GM23338 (cell line): Measurements from ENCODE around the gene ZBTB20. TPM values are rescaled to one million over a fixed set of nuclear protein-coding genes. Genes with fewer than 3 reads are reported as not detected.

Experiments used
- ATAC-seq: fragments of 200-7000 bp; cut with Tn5 transposase; 3 replicates; pipeline ENCODE4 v1.9.1; 2020
- DNase-seq: peaks from one replicate; pipeline ENCODE4 v3.0.0-alpha.2; 2015; ENCODE audit warnings: low spot score
- H2AFZ ChIP-seq: fragments of 200-600 bp; sonication (generic); 2 replicates; pipeline ENCODE4 v1.8.0; 2016; ENCODE audit warnings: antibody characterized with exemption, mild to moderate bottlenecking, moderate library complexity
- H3F3A ChIP-seq: fragments of 200-600 bp; sonication (generic); replicated peaks from 2 replicates; pipeline ENCODE4 v1.8.0; 2017; ENCODE audit warnings: antibody characterized with exemption, mixed run types, low read depth
- H3K27ac ChIP-seq: fragments of 200-600 bp; sonication (generic); 2 replicates; pipeline ENCODE4 v1.6.1; 2016; ENCODE audit warnings: low read depth
- H3K27me3 ChIP-seq: fragments of 200-600 bp; sonication (generic); 2 replicates; pipeline ENCODE4 v1.8.0; 2016; ENCODE audit warnings: mild to moderate bottlenecking, mixed run types, moderate library complexity; ENCODE audit not compliant: insufficient read depth
- H3K36me3 ChIP-seq: fragments of 200-600 bp; sonication (generic); 2 replicates; pipeline ENCODE4 v1.8.0; 2016; ENCODE audit warnings: mild to moderate bottlenecking; ENCODE audit not compliant: insufficient read depth
- H3K4me1 ChIP-seq: fragments of 200-600 bp; sonication (generic); 2 replicates; pipeline ENCODE4 v1.8.0; 2016; ENCODE audit warnings: mild to moderate bottlenecking, moderate library complexity; ENCODE audit not compliant: insufficient read depth
- H3K4me2 ChIP-seq: fragments of 200-600 bp; sonication (generic); 2 replicates; pipeline ENCODE4 v1.7.1; 2017; ENCODE audit warnings: mixed run types
- H3K4me3 ChIP-seq: fragments of 200-600 bp; sonication (generic); 2 replicates; pipeline ENCODE4 v1.6.1; 2016; ENCODE audit warnings: mixed run types
- H3K79me2 ChIP-seq: fragments of 200-600 bp; sonication (generic); replicated peaks from 2 replicates; pipeline ENCODE4 v1.8.0; 2017; ENCODE audit warnings: mild to moderate bottlenecking; ENCODE audit not compliant: insufficient read depth
- H3K9me2 ChIP-seq: fragments of 200-600 bp; sonication (generic); 2 replicates; pipeline ENCODE4 v1.8.0; 2017; ENCODE audit not compliant: insufficient read depth
- H4K20me1 ChIP-seq: fragments of 200-600 bp; sonication (generic); replicated peaks from 2 replicates; pipeline ENCODE4 v1.8.0; 2017; ENCODE audit warnings: mild to moderate bottlenecking; ENCODE audit not compliant: insufficient read depth
- H3K27ac Mint-ChIP-seq: 2 replicates; pipeline ENCODE4 v1.8.0; 2020; ENCODE audit warnings: inconsistent platforms, mild to moderate bottlenecking, moderate library complexity, mixed read lengths
- H3K27me3 Mint-ChIP-seq: 3 replicates; pipeline ENCODE4 v1.8.0; 2022; ENCODE audit warnings: low read depth, mild to moderate bottlenecking, moderate library complexity, mixed read lengths, inconsistent platforms; ENCODE audit not compliant: insufficient read depth, poor library complexity
- H3K36me3 Mint-ChIP-seq: 3 replicates; pipeline ENCODE4 v1.8.0; 2021; ENCODE audit warnings: low read depth, mild to moderate bottlenecking, inconsistent platforms, moderate library complexity, mixed read lengths
- H3K4me1 Mint-ChIP-seq: 3 replicates; pipeline ENCODE4 v1.8.0; 2020; ENCODE audit warnings: mild to moderate bottlenecking, inconsistent platforms, mixed read lengths
- H3K4me3 Mint-ChIP-seq: 3 replicates; pipeline ENCODE4 v1.8.0; 2021; ENCODE audit warnings: moderate library complexity, mild to moderate bottlenecking, inconsistent platforms, mixed read lengths
- H3K9me3 Mint-ChIP-seq: 3 replicates; pipeline ENCODE4 v1.8.0; 2020; ENCODE audit warnings: moderate library complexity, mild to moderate bottlenecking, inconsistent platforms, mixed read lengths
- CREB1 ChIP-seq: fragments of 250-450 bp; sonication (Bioruptor Pico); IDR thresholded peaks from 2 replicates; pipeline ENCODE4 v1.5.0; 2020; ENCODE audit warnings: low read depth, mild to moderate bottlenecking, moderate library complexity
- CTCF ChIP-seq, 2 experiments: fragments of 200-600 bp in 1 of 2; sonication (generic) in 1 of 2; conservative IDR thresholded peaks; 2 replicates each; pipeline versions ENCODE4 v1.5.1 to v1.6.1; 2016 to 2017; ENCODE audit warnings: antibody characterized with exemption in 2 of 2, low read depth in 2 of 2, mild to moderate bottlenecking in 2 of 2, moderate library complexity in 1 of 2
- ETS1 ChIP-seq: IDR thresholded peaks from 2 replicates; pipeline ENCODE4 v1.6.1; 2016; ENCODE audit warnings: antibody characterized with exemption
- EZH2 ChIP-seq: fragments of 200-600 bp; sonication (generic); IDR thresholded peaks from one replicate; pipeline ENCODE4 v1.8.0; 2017; ENCODE audit warnings: antibody characterized with exemption, mild to moderate bottlenecking, low read depth; ENCODE audit not compliant: unreplicated experiment
- EZH2phosphoT487 ChIP-seq: fragments of 200-600 bp; sonication (generic); IDR thresholded peaks from one replicate; pipeline ENCODE4 v1.8.1; 2018; ENCODE audit warnings: antibody characterized with exemption; ENCODE audit not compliant: unreplicated experiment
- JUNB ChIP-seq: IDR thresholded peaks from one replicate; pipeline ENCODE4 v1.6.1; 2016; ENCODE audit warnings: antibody characterized with exemption; ENCODE audit not compliant: unreplicated experiment
- NANOG ChIP-seq: IDR thresholded peaks from 2 replicates; pipeline ENCODE4 v1.6.1; 2016; ENCODE audit warnings: antibody characterized with exemption, borderline replicate concordance
- POLR2AphosphoS5 ChIP-seq: IDR thresholded peaks from 2 replicates; pipeline ENCODE4 v1.6.1; 2016; ENCODE audit warnings: antibody characterized with exemption, low read depth
- REST ChIP-seq: IDR thresholded peaks from one replicate; pipeline ENCODE4 v1.6.1; 2018; ENCODE audit warnings: antibody characterized with exemption; ENCODE audit not compliant: unreplicated experiment
- STAT1 ChIP-seq: IDR thresholded peaks from one replicate; pipeline ENCODE4 v1.6.1; 2016; ENCODE audit warnings: antibody characterized with exemption; ENCODE audit not compliant: unreplicated experiment
- ZNF114 ChIP-seq: fragments of 250-450 bp; sonication (Bioruptor Pico); IDR thresholded peaks from 2 replicates; pipeline ENCODE4 v1.5.0; 2020; ENCODE audit warnings: mild to moderate bottlenecking, moderate library complexity
- ZNF331 ChIP-seq: fragments of 250-450 bp; sonication (Bioruptor Pico); IDR thresholded peaks from 2 replicates; pipeline ENCODE4 v1.5.0; 2020; ENCODE audit warnings: low read depth, mild to moderate bottlenecking, moderate library complexity
- ZNF462 ChIP-seq: fragments of 250-450 bp; sonication (Bioruptor Pico); IDR thresholded peaks from 2 replicates; pipeline ENCODE4 v1.5.0; 2020; ENCODE audit warnings: mild to moderate bottlenecking, moderate library complexity
- polyA plus RNA-seq: library from polyadenylated mRNA; unstranded; fragments of >200 nt; fragmentation: Nextera tagmentation; extraction: Ambion mirVana; gene quantifications from 2 replicates; pipeline ENCODE4 v1.2.1, GENCODE V29; 2016
- total RNA-seq: library from RNA; depleted of rRNA; stranded (reverse); fragments of >200 nt; shearing (Covaris generic); gene quantifications from 2 replicates; pipeline ENCODE4 v1.2.3, GENCODE V29; 2014

Gene ZBTB20
- total and polyA plus RNA-seq, 2 experiments from 2014 or later = 2.0 to 3.3 TPM

GRCh38 chr3:114295946-114296345, 851.1 kb downstream of the ZBTB20 start:
- Mint-ChIP-seq H3K4me1 (peaks cover 5% of the 10 kb centered on the region), H3K27ac (no peak overlapping the region), H3K36me3 (no peaks in the 10 kb centered on the region; the same call in 2 of the 3 replicates), H3K4me3 (no peak overlapping the region), H3K9me3 (no peaks in the 10 kb centered on the region), H3K27me3 (peaks cover 6% of the 10 kb centered on the region)
- H3F3A ChIP-seq = no peaks in the 10 kb centered on the region
- no peaks in the 10 kb centered on the region for H3K27me3 ChIP-seq
- H3K9me2 ChIP-seq = 0 out of 2 replicates have a peak, but pooled peaks cover 5% of the 10 kb centered on the region
- no peaks in the 10 kb centered on the region for H3K79me2 ChIP-seq
- H4K20me1 ChIP-seq = no peaks in the 10 kb centered on the region
- no peaks in the 10 kb centered on the region for H3K36me3 ChIP-seq
- no peak overlapping the region for H3K4me3 ChIP-seq
- H2AFZ ChIP-seq = no peak overlapping the region
- no peaks in the 10 kb centered on the region for H3K4me1 ChIP-seq
- DNase-seq (no peak), ATAC-seq (no peak)
- TF ChIP-seq POLR2AphosphoS5 = no peak
- no peak for TF ChIP-seq ZNF331 (CRISPR knock-in tag)
- no peak for TF ChIP-seq ZNF462 (CRISPR knock-in tag)
- TF ChIP-seq CREB1 = no peak
- no peak for TF ChIP-seq NANOG
- TF ChIP-seq STAT1 = no peak
- TF ChIP-seq ETS1 = no peak
- no peak for TF ChIP-seq ZNF114
- TF ChIP-seq EZH2 = no peak
- no peak for TF ChIP-seq CTCF (conservative IDR thresholded peaks at IDR 0.05; ENCODE audit: low read depth in 2 of 2)
- TF ChIP-seq REST = no peak
- no peak for TF ChIP-seq EZH2phosphoT487
- no peak for TF ChIP-seq JUNB
- H3K4me2 ChIP-seq = no peak overlapping the region
- H3K27ac ChIP-seq = no peak overlapping the region
